NCI-H2107 treated with DMSO at 0.1 percent for 48 hours (cell line): ENCODE measurements around the gene FTCD.
"Not testable (repeated sequence)": the region's sequence is repeated elsewhere in the genome, so short reads cannot be mapped to it uniquely, and the experiment has no call there.

Source experiments
- DNase-seq: peaks from one replicate; lab custom pipeline; 2025; ENCODE audit not compliant: unreplicated experiment; lab: John Stamatoyannopoulos, UW

FTCD gene

GRCh38 chr21:46140352-46141003 lies 14.9 kb downstream of the FTCD start:
- not testable (repeated sequence) for DNase-seq

GRCh38 chr21:46139686-46140085 lies 15.7 kb downstream of the FTCD start:
- DNase-seq: no peak

GRCh38 chr21:46138383-46138970 lies 16.9 kb downstream of the FTCD start:
- DNase-seq: no peak

GRCh38 chr21:46137908-46138307 lies 17.5 kb downstream of the FTCD start:
- no peak for DNase-seq

GRCh38 chr21:46136739-46137349 lies 18.5 kb downstream of the FTCD start:
- no peak for DNase-seq

GRCh38 chr21:46135782-46136395 lies 19.5 kb downstream of the FTCD start:
- DNase-seq: no peak

- no peak for DNase-seq
These were observed 23.3 kb downstream of the FTCD start for GRCh38 chr21:46131838-46132651.

GRCh38 chr21:46131588-46131837 lies 23.9 kb downstream of the FTCD start:
- no peak for DNase-seq

GRCh38 chr21:46130831-46131587 lies 24.4 kb downstream of the FTCD start:
- DNase-seq: no peak

GRCh38 chr21:46129846-46130651 lies 25.3 kb downstream of the FTCD start:
- no peak for DNase-seq

- no peak for DNase-seq
These were observed 26.3 kb downstream of the FTCD start for GRCh38 chr21:46128933-46129571.

- peak; percentile 25 for DNase-seq
These were observed 27.1 kb downstream of the FTCD start for GRCh38 chr21:46128106-46128932.

- DNase-seq: no peak
These were observed 27.9 kb downstream of the FTCD start for GRCh38 chr21:46127239-46128105.

GRCh38 chr21:46126309-46127238 lies 28.8 kb downstream of the FTCD start:
- DNase-seq: no peak

GRCh38 chr21:46125846-46126301 lies 29.5 kb downstream of the FTCD start:
- no peak for DNase-seq
